GM18867 (cell line): ENCODE results near the gene DPP6.

Experiments
- ATAC-seq: cut with Tn5 transposase; IDR thresholded peaks from one replicate; pipeline ENCODE4 v1.9.1; 2021; ENCODE audit warnings: mild to moderate bottlenecking, moderate library complexity; ENCODE audit not compliant: unreplicated experiment

DPP6 gene

GRCh38 chr7:154867068-154867467 lies 814.9 kb downstream of the DPP6 start:
- peak; percentile 60 for ATAC-seq

GRCh38 chr7:154868921-154869320 lies 816.7 kb downstream of the DPP6 start:
- ATAC-seq: no peak

- ATAC-seq: no peak
Observed at GRCh38 chr7:154869436-154869835, 817.2 kb downstream of the DPP6 start.

- no peak for ATAC-seq
Observed at GRCh38 chr7:154871507-154871906, 819.3 kb downstream of the DPP6 start.

- no peak for ATAC-seq
Observed at GRCh38 chr7:154871928-154872750, 819.9 kb downstream of the DPP6 start.

GRCh38 chr7:154872811-154873499 lies 820.8 kb downstream of the DPP6 start:
- ATAC-seq: no peak

- no peak for ATAC-seq
Observed at GRCh38 chr7:154873500-154874121, 821.4 kb downstream of the DPP6 start.

- ATAC-seq: no peak
Observed at GRCh38 chr7:154874409-154875113, 822.4 kb downstream of the DPP6 start.

GRCh38 chr7:154875297-154875696 lies 823.1 kb downstream of the DPP6 start:
- no peak for ATAC-seq

- ATAC-seq: no peak
Observed at GRCh38 chr7:154876516-154876915, 824.3 kb downstream of the DPP6 start.

- ATAC-seq: no peak
Observed at GRCh38 chr7:154877031-154877430, 824.8 kb downstream of the DPP6 start.

- no peak for ATAC-seq
Observed at GRCh38 chr7:154879629-154880028, 827.4 kb downstream of the DPP6 start.

GRCh38 chr7:154880513-154880912 lies 828.3 kb downstream of the DPP6 start:
- ATAC-seq: no peak

GRCh38 chr7:154881026-154881425 lies 828.8 kb downstream of the DPP6 start:
- ATAC-seq: no peak

GRCh38 chr7:154881526-154881925 lies 829.3 kb downstream of the DPP6 start:
- no peak for ATAC-seq

GRCh38 chr7:154882931-154883474 lies 830.8 kb downstream of the DPP6 start:
- no peak for ATAC-seq

GRCh38 chr7:154884348-154884920 lies 832.2 kb downstream of the DPP6 start:
- ATAC-seq: no peak

- no peak for ATAC-seq
Observed at GRCh38 chr7:154886591-154886990, 834.4 kb downstream of the DPP6 start.

GRCh38 chr7:154888690-154889089 lies 836.5 kb downstream of the DPP6 start:
- no peak for ATAC-seq

GRCh38 chr7:154892459-154892858 lies 840.3 kb downstream of the DPP6 start:
- no peak for ATAC-seq

GRCh38 chr7:154896076-154896475 lies 843.9 kb downstream of the DPP6 start:
- no peak for ATAC-seq
